ENCODE measurements around the gene CLEC16A.
"Not testable (repeated sequence)": the region's sequence is repeated elsewhere in the genome, so short reads cannot be mapped to it uniquely, and the experiment has no call there.

CLEC16A gene

GRCh38 chr16:11210260-11210659 lies 265.9 kb downstream of the CLEC16A start:
- no peak for DNase-seq

DNA sequence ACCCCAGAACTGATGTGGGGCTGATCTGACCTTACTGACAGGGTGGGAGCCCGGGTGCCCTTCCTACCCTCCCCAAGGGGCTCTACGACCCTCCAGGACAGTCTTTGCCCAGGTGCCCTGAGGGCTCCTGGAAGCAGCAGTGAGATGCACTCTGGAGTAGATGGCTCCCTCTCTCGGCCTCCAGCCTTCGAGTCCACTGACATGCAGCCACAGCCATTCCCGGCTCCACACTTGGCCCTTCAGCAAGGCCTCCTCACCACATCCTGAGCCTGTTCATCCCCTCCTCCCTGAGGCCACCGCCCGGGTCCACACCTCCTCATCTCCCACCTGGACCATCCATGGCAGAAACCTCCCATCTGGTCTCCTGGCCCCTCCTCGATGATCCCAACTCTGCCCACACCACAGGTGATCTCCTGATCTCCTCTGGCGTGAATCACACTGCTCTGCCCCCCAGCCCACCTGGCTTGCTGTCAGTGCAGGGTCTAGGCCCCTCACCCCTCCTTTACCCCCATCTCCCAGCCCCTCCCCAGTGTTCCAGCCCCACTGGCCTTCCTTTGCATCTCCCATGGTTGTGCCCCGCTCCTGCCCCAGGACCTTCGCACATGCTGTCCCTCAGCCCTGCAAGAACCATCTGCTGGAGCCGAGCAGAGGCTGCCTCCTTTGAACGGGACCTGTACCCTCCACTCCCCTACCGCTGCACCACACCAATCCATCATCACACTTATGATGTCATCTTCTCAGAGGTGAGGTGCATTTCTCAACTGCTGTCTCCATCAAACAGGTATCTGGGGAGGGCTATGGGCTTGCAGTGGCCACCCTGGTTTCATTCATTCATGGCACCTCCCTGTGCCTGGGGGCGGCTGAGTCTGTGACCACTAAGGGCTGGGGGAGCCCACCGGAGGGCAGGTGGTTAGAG lies 267.0 kb downstream of the CLEC16A start:
- DNase-seq: no peak

DNA sequence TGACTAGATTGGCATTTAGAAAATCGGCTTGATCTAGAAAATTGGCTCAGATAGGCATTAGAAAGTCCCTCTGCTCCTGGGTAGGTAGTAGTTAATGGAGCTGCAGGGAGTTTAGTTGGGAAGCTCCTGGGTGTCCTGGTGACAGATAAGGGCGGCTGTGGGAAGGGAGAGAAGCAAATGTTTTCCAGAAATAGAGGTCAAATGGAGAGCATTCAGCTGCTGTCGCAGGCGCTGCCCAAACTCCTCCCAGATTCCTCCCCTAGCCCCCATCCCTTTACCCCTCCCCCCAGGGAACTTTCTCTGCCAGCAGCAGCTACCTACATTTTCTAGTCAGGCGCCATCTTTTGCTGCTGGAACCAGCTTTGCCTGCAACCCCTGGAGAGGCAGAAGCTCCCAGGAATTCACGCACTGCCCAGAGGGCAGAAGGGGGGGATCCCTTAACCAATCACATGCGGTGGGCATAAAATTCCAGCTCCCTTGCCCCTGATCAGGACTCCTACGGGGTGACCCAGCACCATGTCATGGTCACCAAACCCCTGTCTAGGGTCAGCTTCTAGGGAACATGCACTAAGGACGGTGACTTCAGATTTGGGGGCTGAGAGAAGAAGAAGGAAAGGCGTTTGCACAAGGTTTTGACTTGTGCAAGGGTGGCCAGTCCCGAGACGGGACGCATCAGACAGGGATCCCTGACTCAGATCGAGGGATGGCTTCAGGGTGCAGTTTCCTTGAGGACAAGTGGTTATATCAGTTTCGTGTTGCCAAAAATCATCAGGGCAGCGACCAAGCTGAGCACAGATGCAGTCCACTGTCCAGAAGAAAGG lies 267.8 kb downstream of the CLEC16A start:
- no peak for DNase-seq

DNA sequence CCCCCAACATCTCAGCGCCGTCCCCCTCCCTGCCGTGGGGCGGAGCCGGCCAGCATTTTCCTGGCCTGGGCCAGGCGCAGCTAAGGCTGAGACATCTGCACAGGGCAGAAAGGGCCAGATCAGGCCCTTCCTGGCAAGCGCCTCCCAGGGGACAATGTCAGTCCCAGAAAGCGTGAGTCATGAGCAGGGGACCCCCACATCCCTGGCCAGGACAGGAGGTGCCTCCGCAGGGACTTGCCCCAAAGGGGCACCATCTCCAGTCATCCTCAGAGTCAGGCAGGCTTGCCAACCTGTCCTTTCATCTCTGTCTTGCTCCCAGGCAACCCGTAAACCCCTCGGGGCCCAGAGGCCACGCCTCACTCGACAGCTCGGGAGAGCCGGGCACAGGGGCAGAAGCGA lies 268.4 kb downstream of the CLEC16A start:
- DNase-seq: no peak

DNA sequence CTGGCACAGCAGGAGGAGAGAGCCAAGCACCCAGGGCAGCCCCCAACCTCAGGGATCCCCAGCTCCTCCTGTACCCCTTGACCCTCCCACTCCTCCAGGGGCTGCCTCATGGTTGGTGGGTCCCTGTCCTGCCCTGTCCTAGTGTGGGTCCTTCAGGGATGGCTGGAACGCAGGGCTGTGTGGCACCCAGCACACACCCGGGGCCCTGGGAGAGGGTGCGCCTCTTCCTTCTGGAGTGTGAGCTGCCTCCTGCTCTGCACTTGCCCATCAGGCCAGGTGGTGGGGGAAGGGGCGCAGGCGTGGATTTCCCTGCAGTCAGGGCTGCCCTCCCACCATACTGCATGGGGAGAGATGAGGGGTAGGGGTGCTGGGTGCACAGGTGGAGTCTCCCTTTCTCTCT lies 269.0 kb downstream of the CLEC16A start:
- DNase-seq: no peak

GRCh38 chr16:11213799-11214198 lies 269.4 kb downstream of the CLEC16A start:
- DNase-seq: no peak

DNA sequence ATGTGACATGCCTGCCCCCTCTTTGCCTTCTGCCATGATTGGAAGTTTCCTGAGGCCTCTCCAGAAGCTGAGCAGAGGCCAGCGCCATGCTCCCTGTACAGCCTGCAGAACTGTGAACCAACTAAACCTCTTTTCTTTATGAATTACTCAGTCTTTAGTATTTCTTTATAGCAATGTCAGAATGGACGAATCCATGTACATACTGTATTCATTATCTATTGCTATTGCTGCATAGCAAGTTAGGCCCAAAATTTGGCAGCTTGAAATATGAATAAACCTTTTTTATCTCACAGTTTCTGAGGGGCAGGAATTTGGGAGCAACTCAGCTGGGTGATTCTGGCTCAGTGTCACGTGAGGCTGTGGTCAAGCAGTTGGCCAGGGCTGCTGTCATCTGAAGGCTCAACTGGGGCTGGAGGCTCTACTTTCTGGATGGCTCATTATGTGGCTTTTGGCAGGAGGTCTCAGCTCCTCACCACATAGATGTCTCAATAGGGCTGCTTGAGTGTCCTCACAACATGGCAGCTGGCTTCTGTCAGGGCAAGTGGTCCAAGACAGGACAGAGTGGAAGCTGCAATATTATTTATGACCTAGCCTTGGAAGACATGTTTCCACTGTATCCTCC lies 271.7 kb downstream of the CLEC16A start:
- no peak for DNase-seq

- no peak for DNase-seq
Measured at GRCh38 chr16:11217651-11218603, 273.6 kb downstream of the CLEC16A start.

DNA sequence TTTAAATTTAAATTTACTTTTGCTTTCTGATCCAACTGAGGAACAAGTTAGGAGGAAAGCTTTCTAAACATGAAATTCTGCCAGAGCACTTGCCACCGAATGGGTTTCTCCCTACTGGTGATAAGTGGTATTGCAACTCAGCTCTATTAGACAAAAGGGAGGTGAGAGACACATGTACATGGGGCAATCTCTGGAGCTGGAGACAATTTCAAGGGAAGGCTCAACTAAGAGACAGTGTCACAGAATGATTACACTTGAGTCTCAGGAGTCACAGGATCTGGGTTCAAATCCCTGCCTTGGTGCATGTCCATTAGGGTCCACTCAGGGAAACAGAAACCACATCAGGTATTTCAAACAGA lies 274.2 kb downstream of the CLEC16A start:
- DNase-seq: no peak

DNA sequence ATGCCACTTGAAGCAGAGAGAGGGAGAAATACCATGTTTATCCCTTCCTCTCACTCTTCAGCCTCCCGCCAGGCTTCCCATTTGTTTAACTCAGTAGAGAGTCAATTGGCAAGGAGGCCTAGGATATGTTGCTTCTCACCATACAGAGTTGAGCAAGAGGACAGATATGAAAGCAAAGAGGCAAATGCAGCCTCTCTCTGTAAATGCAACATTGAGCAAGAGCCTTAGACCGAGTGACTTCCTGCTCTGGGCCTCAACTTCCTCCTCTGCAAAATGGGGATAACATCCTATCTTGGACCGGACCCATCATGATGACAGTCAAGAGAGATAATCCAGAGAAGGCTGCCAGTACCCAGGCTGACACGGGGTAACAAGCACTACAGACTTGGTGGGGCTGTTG lies 274.8 kb downstream of the CLEC16A start:
- DNase-seq: no peak

DNA sequence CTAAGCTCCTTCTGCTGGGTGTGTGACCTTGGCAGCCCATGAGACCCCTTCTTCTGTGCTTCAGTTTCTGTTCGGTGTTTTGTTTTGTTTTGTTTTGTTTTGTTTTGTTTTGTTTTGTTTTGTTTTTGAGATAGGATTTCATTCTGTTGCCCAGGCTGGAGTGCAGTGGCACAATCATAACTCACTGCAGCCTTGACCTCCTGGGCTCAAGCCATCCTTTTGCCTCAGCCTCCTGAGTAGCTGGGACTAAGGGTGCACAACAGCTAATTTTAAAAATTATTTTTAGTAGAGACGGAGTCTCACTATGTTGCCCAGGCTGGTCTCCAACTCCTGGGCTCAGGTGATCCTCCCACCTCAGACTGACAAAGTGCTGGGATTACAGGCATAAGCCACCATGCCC lies 276.1 kb downstream of the CLEC16A start:
- not testable (repeated sequence) for DNase-seq

GRCh38 chr16:11224096-11224893 lies 279.9 kb downstream of the CLEC16A start:
- no peak for DNase-seq

GRCh38 chr16:11224894-11225676 lies 280.7 kb downstream of the CLEC16A start:
- no peak for DNase-seq

GRCh38 chr16:11225677-11226549 lies 281.5 kb downstream of the CLEC16A start:
- no peak for DNase-seq

DNA sequence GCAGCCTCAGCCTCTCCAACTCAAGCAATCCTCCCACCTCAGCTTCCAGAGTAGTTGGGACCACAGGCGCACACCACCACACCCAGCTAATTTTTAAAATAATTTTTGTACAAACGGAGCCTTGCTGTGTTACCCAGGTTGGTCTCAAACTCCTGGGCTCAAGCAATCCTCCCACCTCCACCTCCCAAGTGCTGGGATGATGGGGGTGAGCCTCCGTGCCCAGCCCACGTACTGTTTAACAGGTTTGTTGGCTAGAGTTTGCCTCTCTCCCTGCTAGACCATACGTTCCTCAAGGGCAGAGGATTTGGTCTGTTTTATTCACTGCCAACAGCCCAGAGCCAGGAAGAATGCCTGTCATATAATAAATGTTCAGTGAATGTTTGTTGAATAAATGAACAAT lies 285.1 kb downstream of the CLEC16A start:
- no peak for DNase-seq

DNA sequence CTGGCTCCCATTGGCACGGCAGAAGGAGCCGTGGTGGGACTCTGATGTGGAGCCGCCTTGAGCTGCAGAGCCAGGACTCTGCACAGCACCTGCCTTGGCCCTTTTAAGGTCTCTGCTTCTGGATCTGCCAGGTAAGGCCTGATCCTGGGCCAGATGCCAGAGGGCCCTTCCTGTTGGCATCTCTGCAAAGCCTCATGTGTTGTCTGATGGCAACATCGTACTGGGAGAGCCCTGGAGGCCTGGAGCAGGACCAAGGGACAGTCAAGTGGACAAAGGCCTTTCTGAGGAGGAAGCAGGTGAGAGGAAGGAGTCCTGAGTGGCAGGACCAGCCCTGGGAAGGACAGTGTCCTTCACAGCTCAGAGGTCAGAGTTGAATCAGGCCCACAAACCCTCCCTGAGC lies 285.5 kb downstream of the CLEC16A start:
- DNase-seq: no peak

- DNase-seq: no peak
Measured at GRCh38 chr16:11231367-11231970, 287.1 kb downstream of the CLEC16A start.

Data from NCI-H1694 (cell line).